GM21529 (cell line): ENCODE data around the gene FGF14.

Experiments used
- ATAC-seq: cut with Tn5 transposase; IDR thresholded peaks from one replicate; pipeline ENCODE4 v1.9.1; 2021; ENCODE audit not compliant: unreplicated experiment

The FGF14 gene

DNA sequence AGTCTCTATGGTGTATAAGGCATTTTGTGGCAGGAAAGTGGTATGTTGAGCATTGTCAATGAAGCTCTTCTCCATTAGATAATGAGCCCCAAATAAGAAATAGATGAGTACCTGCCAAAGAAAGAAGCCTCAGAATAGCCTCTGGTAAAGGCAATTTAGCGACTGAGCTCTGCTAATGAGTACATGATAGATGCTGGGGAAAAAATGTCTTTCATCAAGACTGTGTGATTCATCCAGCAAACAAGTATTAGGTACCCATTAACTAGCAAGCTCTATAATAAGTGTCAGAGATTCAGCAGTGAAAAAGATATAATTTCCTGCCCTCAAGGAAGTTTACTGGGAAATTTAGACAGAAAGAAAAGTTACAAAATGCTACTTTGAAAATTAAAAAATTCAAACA, 654.8 kb downstream of the FGF14 start:
- no peak for ATAC-seq

DNA sequence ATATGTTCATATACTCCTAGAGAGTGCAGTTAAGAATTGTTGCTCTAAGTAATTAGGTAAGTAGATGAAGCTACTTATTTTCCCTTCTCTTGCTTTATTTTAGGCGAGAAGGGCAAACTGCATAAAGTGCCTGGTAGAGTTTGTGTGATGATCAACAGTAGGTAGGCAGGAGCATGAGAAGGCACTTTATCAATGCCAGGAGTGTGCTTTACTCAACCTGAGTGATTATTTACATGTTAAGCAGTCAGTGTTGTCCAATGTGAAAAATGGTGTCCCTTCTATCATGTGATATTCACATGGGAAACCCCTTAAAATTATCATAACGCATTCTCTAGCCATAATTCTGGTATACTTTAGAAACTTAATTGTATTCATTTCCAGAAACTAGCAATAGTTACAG, 655.3 kb downstream of the FGF14 start:
- no peak for ATAC-seq

DNA sequence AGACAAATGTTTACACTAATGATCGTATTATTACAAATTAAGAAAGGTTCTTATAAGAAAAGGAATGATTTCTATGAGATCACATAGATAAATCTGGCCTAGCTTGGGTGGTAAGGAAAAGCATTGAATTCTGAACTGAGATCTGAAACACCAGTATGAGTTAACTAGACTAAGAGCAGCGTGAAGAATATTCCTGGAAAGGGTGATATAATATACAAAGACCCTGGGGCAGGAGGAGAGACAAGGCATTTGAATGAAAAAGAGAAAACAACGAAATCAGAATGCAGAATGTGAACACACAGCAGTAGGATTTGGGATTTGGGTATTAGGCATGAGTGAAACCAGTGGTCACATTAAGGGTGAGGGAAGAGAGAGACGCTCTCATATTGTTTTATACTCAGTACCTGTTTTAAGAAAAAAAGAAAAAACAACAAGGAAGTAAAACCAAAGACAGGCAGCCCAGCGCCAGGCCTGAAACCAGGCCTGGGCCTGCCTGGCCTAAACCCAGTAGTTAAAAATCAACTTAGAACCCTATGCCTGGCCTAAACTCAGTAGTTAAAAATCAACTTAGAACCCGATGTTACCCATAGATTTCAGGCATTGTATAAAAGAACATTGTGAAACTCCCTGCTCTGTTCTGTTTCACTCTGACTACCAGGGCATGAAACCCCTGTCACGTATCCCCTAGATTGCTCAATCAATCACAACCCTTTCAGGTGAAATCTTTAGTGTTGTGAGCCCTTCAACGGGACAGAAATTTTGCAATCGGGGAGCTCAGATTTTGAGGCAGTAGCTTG, 662.3 kb downstream of the FGF14 start:
- ATAC-seq: peak; percentile 92

DNA sequence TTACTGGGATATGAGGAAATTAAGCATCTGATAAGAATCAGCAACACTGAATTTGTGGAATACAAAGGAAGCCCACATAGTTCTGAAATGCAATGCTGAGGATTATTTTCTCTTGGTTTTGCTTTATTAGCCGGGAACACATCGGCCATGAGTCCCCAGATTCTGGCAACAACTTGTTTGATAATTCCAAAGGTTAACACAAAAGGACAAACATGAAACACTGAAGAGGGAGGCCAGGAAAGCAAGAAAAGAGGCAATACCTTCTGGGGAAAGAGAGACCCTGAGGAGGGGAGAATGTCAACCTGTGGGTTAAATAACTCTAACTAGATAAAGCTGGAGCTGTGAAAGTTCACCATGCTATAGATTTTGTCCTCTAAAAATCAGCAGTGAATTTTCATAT, 663.5 kb downstream of the FGF14 start:
- no peak for ATAC-seq

DNA sequence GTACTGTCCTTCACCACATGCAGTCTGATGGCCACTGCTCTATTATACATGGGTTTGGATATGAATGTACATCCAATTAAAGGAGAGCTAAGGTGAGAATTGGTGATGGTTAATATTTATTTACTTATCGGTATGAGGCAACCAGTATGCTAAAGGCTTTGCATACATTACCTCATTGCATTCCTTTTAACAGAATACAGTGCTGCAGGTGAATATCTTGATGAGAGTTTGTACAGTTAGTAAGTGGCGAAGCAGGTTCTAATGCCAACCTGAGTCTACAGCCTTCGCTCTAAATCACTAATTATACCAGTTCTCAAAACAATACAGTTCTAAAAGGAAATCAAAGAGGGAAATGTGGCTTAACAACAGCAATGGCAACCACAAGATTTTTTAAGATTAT, 665.3 kb downstream of the FGF14 start:
- ATAC-seq: no peak

DNA sequence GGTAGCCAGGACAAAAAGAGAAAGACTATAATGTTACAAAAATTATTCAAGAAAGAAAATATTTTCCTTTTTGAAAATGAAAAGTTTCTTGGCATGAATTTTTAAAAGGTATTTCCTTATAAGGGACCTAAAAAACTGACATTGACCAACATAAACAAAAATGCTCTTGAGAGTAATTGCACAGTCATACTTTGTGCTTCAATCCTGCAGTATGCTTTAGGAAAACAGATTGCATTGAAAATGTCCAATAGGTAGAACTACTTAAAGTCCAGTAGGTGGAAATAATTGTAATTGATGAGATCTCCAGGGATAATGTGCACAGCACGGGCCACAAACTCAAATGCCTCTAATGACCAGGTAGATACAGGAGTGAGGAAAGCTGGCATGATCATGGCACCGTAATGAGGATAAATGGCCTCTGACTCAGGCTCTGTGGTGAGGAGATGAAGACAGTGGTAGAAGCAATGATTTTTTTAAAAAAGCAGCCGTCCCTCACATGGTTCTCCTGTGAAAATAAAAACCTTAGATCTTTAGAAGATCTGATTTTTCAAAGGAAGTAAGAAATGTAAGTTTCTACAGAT, 671.3 kb downstream of the FGF14 start:
- ATAC-seq: no peak

DNA sequence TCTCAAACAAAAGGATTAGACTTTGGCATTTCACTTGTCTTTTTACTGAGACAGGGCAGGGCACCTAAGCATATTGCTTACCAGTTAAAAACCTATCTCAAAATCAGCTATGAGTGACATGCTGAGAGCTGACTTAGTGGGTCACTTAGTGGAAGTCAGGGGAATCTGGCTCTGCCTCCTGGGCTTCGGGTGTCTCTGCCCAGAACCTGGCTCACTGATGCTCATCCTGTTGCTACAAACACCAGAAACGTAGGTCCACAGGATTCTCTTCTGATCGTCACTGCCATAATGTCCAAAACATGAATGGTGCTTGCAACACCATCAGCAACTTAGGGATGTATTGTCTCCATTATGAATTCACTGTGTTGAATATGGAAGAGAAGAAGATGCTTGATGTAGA, 673.2 kb downstream of the FGF14 start:
- no peak for ATAC-seq

DNA sequence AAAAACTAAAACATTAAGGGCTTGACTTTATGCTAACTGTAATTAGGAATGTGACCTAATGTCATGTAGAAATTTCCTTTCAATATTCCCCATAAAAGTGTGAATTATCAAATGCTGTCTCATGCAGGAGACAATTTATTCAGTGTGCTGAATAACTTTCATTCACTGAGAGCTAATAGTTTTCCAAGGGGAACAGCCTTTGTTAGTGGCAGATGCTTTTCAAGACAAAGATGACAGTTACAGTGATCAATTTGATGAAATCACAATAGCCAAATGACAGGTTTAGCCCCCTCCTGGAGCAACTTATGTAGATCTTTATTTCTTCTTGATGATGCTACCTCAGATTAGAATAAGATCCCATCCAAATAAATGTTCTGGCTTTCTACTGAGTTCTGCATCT, 673.8 kb downstream of the FGF14 start:
- no peak for ATAC-seq

DNA sequence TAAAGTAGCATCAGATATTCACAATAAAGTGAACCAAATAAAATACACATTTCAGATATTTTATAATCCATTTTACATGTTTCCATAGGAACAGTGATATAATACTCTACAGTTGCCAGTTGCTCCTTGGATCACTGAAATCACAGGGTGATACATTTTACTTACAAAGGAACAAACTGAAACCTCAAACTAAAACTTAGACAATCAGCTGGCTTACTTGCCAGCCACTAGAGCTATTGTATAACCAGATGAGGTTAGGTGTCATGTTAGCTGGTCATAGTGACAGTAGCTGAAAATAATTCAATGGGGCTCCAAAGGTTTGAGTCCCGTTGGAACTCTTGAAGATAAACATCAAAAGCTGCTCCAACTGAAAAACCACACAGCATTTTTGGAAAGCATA, 674.7 kb downstream of the FGF14 start:
- no peak for ATAC-seq

DNA sequence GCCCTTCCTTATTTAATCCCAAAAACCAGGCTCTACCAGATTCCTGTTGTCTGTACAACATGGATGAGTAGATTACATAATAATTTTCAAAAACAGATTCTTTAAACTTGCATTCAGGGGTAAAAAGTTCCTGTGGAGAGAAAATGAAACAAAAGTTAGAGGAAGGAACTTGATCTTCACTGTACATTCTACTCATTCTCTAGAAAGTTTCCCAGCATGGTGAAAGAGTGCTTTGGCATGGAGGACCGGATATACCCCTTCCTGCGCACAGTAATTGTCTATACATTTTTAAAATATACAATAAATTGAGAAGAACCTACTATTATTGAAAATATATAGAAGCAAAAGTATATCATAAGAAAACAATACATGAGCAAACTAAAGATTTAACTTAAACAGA, 675.2 kb downstream of the FGF14 start:
- ATAC-seq: no peak

DNA sequence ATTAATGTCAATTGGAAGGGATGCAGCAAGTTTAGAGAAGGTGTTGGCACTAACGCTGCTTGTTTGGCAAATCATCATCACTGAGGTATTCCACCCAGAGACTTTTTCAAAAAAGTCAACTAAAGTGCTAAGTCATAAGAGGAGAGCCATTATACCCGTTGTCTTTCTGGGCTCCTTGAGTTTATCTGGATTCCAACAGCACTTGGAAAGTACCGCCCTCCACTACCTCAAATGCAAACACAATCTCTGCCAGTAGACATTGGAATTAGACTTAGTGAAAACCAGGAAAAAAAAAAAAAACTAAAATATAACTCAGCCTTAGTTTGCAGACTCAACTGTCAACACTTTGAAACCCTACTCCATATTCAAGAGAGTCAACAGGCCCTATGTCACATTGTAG, 683.4 kb downstream of the FGF14 start:
- ATAC-seq: no peak

DNA sequence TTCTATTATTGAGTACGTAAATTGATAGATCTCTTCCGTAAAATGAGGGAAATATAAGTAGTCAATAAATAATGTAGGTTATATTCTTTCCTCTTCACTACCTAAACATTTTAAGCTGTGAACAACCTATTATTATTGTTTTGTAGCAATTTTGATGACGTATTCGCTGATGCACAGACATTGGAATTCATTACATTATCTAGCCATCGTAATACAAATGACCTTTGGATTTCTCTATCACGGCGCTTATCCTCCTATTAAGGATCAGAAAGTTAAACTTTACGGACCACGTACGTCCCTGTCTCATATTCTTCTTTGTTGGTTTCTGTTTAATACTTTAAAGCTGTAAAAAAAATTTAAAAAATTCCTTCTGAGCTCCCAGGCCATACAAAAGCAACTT, 684.5 kb downstream of the FGF14 start:
- no peak for ATAC-seq

DNA sequence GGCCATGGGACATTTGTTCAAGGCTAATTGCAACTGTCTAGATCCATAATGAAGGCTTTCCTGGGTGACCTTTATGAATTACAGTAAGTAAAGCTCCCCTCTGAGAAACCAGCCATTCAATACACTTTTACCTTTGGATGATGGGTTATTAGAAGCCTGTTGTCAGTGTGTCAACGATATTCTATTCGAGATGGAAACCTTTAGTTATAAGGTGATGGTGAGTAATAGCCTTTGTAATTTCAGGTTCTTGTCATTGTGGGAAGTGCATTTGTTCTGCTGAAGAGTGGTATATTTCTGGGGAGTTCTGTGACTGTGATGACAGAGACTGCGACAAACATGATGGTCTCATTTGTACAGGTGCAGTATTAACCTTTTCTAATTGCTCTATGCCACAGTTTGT, 687.7 kb downstream of the FGF14 start:
- ATAC-seq: no peak

DNA sequence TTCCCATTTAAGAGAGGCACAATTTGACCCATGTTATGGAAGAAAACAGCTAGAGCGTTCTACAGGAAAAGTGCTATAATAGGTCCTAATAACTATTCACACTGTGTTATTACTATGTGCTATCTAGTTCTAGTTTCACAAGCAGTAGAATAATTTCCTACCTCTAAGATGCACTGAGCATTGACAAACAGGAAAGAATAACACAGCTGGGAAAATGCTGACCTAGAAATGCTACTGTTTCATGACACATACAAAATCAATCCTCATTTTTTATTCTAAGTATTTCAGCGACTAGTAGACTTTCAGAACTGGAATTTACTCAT, 689.9 kb downstream of the FGF14 start:
- no peak for ATAC-seq

DNA sequence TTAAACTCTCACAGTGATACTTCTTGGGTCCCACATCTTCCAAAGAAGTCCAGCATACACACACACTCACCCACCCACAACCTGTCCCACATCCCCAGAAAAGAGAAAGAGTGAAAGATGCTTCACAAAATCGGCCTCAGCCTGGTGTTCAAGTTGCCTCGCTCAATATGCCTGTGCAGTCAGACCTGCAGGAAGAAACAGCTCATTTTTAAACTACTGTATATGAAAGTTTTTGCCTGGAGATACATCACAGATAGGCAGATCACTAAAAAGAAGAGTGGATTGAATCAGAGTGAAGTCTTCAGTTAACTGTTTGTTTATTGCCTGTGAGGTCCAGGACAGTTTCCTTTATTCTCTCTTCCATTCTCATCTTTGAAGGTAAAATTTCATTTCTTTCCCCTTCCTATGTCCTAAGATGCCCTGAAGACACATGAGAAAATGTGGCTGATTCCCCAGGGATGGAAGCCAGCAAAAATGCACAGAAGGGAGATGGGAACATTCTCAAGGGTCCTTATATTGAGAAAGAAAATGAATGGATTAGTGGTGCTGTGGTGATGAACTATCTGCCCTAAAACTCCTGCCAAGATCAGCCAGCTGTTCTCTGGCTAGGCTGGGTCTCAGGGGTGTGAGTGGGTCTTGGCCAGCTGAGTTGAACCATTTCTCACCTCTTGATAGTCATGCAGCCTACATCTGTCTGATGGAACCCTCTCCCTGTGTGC, 690.4 kb downstream of the FGF14 start:
- no peak for ATAC-seq

DNA sequence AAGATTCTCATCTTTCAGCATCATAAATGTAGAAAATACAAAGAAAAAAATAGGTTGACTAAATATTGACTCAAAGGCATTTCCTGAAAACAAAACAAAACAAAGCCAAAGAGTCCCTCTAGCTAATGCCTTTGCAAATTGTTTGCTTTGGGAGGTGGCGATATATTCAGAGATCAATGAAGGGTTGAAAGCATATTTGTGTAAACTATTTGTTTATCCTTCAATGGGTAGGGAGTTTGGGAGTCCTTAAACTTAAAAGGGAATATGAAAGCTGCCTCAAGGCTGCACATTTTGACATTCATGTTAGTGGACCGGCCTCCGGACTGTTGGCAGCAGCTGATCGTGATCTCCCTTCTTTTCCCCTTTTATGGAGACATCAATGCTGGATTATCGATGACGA, 691.9 kb downstream of the FGF14 start:
- no peak for ATAC-seq

DNA sequence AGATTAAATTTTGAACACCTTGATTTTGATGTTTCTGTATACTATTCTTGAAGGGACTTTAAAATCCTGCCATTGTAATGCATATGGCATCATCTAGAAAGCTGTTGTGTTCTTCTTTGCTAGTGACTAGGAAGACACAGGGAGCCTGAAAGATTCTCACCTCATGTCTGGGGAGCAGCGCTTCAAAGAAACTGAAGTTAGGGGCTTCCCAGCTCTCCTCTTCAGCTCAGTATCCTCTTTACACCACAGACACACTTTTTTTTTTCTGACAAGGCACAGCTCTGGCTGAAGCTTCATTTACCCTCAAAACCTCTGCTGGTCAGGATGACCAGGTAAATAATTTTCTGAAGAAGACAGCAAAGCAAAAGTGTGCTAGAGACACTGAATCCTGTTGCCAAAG, 693.7 kb downstream of the FGF14 start:
- ATAC-seq: no peak

DNA sequence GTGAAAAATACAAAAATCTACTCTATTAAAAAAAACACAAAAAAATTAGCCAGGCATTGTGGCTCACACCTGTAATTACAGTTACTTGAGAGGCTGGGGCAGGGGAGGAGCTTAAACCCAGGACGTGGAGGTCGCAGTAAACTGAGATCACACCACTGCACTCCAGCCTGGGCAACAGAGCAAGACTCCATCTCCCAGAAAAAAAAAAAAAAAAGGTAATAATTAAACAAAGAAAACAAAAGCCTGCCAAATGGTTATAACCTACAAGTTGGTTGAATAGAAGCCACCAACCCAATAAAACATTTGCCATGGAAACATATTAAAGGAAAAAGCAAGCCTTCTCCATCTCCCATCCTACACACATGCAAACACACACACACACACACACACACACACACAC, 694.2 kb downstream of the FGF14 start:
- no peak for ATAC-seq

DNA sequence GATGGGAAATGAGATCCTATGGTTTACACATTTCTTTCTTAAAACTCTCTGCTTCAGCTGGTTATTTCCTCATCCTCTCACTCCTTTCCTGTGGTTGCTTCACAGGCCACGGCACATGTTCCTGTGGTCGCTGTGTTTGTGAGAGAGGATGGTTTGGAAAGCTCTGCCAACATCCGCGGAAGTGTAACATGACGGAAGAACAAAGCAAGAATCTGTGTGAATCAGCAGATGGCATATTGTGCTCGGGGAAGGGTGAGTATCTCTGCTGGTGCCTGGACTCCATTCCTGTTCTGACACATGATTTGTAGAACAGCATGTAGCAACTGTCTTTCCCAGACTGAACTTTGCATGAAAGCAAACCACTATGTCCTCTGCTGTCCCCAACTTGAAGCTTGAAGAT, 695.2 kb downstream of the FGF14 start:
- no peak for ATAC-seq

DNA sequence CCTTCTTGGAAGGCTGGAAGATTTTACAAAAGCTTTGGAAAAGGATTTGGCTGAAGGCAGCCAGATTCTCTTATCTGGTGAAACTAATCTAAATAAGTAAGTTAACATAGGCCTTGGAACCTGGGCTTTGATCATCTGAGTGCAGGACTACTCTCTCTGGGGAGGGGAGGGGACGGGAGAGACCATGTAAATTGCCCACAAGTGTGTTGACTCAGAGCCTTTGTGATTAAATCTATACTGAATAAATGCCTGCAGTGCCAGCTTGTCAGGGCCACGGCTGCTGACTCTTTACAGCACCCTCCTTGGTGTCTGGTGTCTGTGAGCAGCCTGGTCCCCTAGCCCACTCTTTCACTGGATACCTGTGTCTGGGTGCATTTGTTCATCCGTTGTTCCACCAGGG, 698.0 kb downstream of the FGF14 start:
- ATAC-seq: no peak

DNA sequence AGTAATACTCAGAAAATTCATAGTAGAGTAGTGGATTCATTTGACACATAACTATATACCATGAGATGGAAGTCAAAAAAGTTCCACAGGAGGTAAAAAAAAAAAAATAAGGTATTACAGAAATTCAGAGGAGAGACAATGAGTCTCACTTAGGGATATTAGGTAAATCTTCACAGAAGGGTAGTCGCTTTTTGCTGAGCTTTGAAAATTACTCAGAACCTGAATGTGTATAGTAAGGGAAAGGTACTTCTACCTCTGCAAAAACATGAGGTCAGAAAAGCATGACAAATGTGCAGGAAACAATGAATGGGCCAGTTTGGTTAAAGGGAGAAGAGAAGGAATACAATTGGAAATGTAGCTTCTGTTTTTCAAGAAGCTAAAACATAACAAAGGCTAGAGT, 698.8 kb downstream of the FGF14 start:
- ATAC-seq: no peak

DNA sequence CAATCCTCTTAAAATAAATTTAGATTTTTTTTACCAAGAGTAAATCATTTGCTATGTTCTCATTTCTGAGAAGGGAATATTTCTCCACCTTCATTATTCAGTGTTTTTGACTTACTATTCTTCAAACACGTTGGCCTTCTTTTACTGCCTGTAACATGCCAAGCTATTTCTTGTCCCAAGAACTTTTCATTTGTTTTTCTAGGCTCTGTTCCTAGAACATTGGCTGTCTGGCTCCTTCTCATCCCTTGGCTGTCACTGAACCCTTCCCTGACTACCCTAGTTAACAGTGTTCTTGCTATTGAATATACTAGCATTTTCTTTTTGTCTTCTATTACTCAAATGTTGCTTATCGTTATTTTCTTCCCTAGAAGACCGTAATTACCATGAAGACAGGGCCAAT, 701.2 kb downstream of the FGF14 start:
- no peak for ATAC-seq

DNA sequence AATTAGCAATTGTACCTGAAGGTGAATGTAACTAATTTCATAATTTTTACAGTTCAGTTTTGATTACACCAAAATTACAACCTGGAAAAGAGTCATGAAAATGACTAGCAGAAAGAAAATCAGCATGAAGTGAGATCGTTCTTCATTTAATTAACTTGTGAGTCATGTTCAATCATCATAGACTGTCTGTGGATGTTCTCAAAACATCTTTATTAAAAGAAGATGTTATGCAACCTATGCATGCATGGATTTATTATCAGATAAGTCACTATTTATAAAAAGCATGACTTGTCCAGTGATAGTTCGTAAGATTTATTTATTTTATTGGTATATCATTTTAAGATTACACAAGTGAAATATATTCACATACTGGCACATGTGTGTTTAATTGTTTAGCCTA, 703.4 kb downstream of the FGF14 start:
- ATAC-seq: no peak
